Stomach (tissue), 9 donors: Measurements from ENCODE around the gene BCAS1. TPM values are rescaled to one million over a fixed set of nuclear protein-coding genes. Genes with fewer than 3 reads are reported as not detected.

ENCODE experiments used
- DNase-seq, 2 donors: peaks; one replicate each; pipeline versions ENCODE4 v3.0.0 to v3.0.0-alpha.2; 2013 to 2019
- H3K27ac ChIP-seq, 5 donors: fragments of 200-600 bp in 4 of 5; sonication (generic) in 4 of 5; one replicate each; pipeline ENCODE4 v1.5.1; 2013 to 2019; ENCODE audit warnings: mild to moderate bottlenecking in 1 of 5, moderate library complexity in 1 of 5
- H3K27me3 ChIP-seq, 3 donors: fragments of 200-600 bp; sonication (generic); one replicate each; pipeline ENCODE4 v1.5.1; 2017 to 2019; ENCODE audit warnings: mixed run types in 1 of 3
- H3K36me3 ChIP-seq, 4 donors: fragments of 200-600 bp; sonication (generic); 1 replicate in 3 of 4; 2 replicates in 1 of 4; pipeline ENCODE4 v1.5.1; 2016 to 2019
- H3K4me1 ChIP-seq, 4 donors: fragments of 200-600 bp; sonication (generic); one replicate each; pipeline ENCODE4 v1.5.1; 2016 to 2019
- H3K4me3 ChIP-seq, 4 donors: fragments of 200-600 bp; sonication (generic) in 3 of 4; one replicate each; pipeline ENCODE4 v1.5.1; 2016 to 2019; ENCODE audit warnings: mild to moderate bottlenecking in 1 of 4
- H3K9me3 ChIP-seq, 4 donors: fragments of 200-600 bp; sonication (generic); one replicate each; pipeline ENCODE4 v1.5.1; 2016 to 2019
- CTCF ChIP-seq, 7 experiments: fragments of 450-650 bp in 4 of 7; fragments of 200-600 bp in 3 of 7; sonication (generic) in 3 of 7; IDR thresholded peaks; one replicate each; pipeline ENCODE4 v1.5.1; 2016 to 2019; ENCODE audit warnings: antibody characterized with exemption in 7 of 7, control low read depth in 2 of 7, mild to moderate bottlenecking in 1 of 7
- EP300 ChIP-seq: sonication (generic); formaldehyde crosslinking; IDR thresholded peaks from one replicate; pipeline ENCODE4 v1.6.1; 2017; ENCODE audit warnings: antibody characterized with exemption
- POLR2A ChIP-seq, 4 donors: fragments of 450-650 bp; IDR thresholded peaks; one replicate each; pipeline ENCODE4 v1.6.1; 2016; ENCODE audit warnings: antibody characterized with exemption in 4 of 4, control low read depth in 2 of 4, mild to moderate bottlenecking in 1 of 4, moderate library complexity in 1 of 4
- POLR2AphosphoS5 ChIP-seq, 3 donors: sonication (generic); formaldehyde crosslinking; IDR thresholded peaks; one replicate each; pipeline ENCODE4 v1.6.1; 2016; ENCODE audit warnings: antibody characterized with exemption in 3 of 3
- WGBS, 5 donors: extraction: QIAGEN DNeasy Blood & Tissue Kit in 3 of 5; methylation state at CpG; one replicate each; pipeline versions ENCODE4 v1.1.5 to v1.1.7; 2013 to 2018; 5-methylcytosine and 5-hydroxymethylcytosine counted together
- intact Hi-C: fragments of 100-400 bp; cut with DNase I; formaldehyde crosslinking; loops from one replicate; pipeline ENCODE4 v1.15.1; 2023; ENCODE audit warnings: low total_unique reads
- polyA plus RNA-seq, 3 donors: library from polyadenylated mRNA; stranded (reverse); fragments of 200-250 nt; gene quantifications; one replicate each; pipeline ENCODE4 v1.2.3, GENCODE V29; 2013
- total RNA-seq, 5 donors: library from RNA; depleted of rRNA; stranded (reverse); fragments of >200 nt; gene quantifications; one replicate each; pipeline versions ENCODE4 v1.1.0 to v1.2.3, GENCODE V29; 2014 to 2016
- donor health status: healthy with polysubstance abuse.
- donor health status: Bipolar disorder and iron deficiency.
- donor health status: healthy.

BCAS1 gene
- total and polyA plus RNA-seq, 8 donors: 6.3 to 145 (median 84.6) TPM

GRCh38 chr20:54059691-54060364 lies 10.6 kb downstream of the BCAS1 start:
- Histone ChIP-seq H3K36me3 (peaks cover 0 to 12% (median 0%) of the 10 kb centered on the region in 4 donors), H3K9me3 (no peaks in the 10 kb centered on the region), H3K27me3 (no peaks in the 10 kb centered on the region), H3K27ac (no peak overlapping the region), H3K4me1 (peaks cover 0 to 16% (median 4%) of the 10 kb centered on the region in 4 donors), H3K4me3 (no peak overlapping the region)
- 80 to 87% (median 82%) methylated on average over 6 of the region's 6 CpGs for WGBS, 5 donors
- DNase-seq: no peak
- intact Hi-C loops: no loop called here
- TF ChIP-seq POLR2A (IDR thresholded peaks at IDR 0.05): no peak
- no peak for TF ChIP-seq EP300
- no peak for TF ChIP-seq CTCF (IDR thresholded peaks at IDR 0.05)
- TF ChIP-seq POLR2AphosphoS5 (IDR thresholded peaks at IDR 0.05): no peak

GRCh38 chr20:54058420-54059139 lies 11.8 kb downstream of the BCAS1 start:
- Histone ChIP-seq H3K27ac (no peak overlapping the region), H3K9me3 (no peaks in the 10 kb centered on the region), H3K36me3 (peaks cover 0 to 12% (median 0%) of the 10 kb centered on the region in 4 donors), H3K4me1 (peaks cover 0 to 16% (median 4%) of the 10 kb centered on the region in 4 donors), H3K27me3 (no peaks in the 10 kb centered on the region), H3K4me3 (no peak overlapping the region)
- intact Hi-C loops: no loop called here
- WGBS, 5 donors: 76 to 81% (median 80%) methylated on average over 16 of the region's 16 CpGs
- TF ChIP-seq EP300: no peak
- TF ChIP-seq CTCF (IDR thresholded peaks at IDR 0.05): no peak
- TF ChIP-seq POLR2A (IDR thresholded peaks at IDR 0.05): no peak
- TF ChIP-seq POLR2AphosphoS5 (IDR thresholded peaks at IDR 0.05): no peak
- DNase-seq: no peak

DNA sequence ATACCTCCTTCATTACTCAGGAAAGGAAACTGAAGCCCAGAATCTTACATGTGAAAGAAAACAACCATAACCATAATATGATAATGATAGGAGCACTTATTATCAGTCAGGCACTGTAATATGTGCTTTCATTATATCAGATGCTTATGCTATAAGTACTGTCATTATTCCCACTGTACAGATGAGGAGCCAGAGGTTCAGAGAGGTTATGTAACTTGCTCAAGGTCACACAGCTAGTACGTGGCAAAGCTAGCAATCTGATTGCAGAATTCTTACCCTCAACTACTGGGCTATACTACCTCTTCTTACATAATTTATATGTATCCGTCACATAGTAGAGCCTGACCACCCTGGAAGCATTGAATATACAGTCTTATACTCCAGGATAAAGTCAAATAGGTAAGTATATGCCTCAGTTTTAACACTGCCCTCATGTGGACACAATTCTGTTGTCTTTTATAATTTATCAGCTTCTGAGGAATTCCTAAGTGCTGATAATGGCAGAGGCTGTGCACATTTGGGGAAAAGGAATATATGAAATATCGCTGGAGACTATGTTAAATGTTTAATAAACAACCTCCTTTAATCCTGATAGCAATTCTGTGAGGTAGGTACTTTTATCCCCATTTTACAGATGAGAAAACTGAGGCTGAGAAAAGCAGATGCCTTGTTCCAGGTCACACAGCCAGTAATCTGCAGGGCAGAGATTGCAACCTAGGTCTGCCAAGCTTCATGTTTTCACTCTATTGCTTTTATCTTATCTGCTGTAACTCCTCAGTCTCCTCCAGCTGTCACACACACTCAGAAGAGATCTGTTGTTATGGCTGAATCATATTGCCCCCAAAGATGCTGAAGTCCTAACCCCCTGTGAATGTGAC lies 13.4 kb downstream of the BCAS1 start:
- intact Hi-C loops: no loop called here
- no peak overlapping the region for H3K27ac ChIP-seq

More for the DNA sequence above, 13.4 kb downstream of the BCAS1 start:
- Histone ChIP-seq H3K27me3 (no peaks in the 10 kb centered on the region), H3K9me3 (no peaks in the 10 kb centered on the region), H3K4me3 (no peak overlapping the region), H3K4me1 (peaks cover 0 to 4% (median 2%) of the 10 kb centered on the region in 4 donors), H3K36me3 (peaks cover 0 to 15% (median 0%) of the 10 kb centered on the region in 4 donors)
- DNase-seq: no peak
- 88 to 93% (median 90%) methylated on average over 3 of the region's 3 CpGs for WGBS, 5 donors
- TF ChIP-seq POLR2A (IDR thresholded peaks at IDR 0.05): no peak
- no peak for TF ChIP-seq CTCF (IDR thresholded peaks at IDR 0.05)
- TF ChIP-seq EP300: no peak
- no peak for TF ChIP-seq POLR2AphosphoS5 (IDR thresholded peaks at IDR 0.05)
